Measurements from ENCODE around the gene FHL1. TPM values are rescaled to one million over a fixed set of nuclear protein-coding genes. Genes with fewer than 3 reads are reported as not detected.

The FHL1 gene
- total and polyA plus RNA-seq, 7 donors: 325 to 8,382 (median 6,074) TPM

DNA sequence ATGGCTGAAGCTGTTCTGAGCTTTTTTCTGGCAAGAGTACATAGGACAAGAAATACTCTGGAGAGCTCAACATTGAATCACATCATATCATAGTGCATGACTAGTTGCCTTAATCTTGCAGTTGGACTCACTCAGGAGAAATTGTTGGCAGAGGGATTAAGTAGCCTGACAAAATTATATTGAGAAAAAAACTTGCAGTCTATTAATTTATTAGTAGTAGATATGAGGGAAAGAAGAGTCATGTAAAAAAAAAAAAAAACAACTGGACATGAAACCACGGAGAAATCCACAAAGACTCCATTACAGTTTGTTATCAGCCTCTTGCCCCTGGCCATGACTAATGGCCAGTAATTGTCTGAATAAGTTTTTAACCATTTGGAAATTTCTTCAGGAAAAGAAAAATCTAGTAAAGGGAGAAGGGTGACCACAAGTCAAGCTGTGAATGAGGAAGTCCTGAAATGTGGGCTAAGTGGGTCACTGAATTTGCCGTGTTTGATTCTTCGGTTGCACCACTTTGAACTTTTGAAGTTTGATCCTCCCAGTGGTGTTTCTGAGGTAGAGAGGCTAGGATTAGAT is 45.6 kb downstream of the FHL1 start:
- Histone ChIP-seq H3K27ac (peak overlapping the region; percentile 95), H3K4me1 (peaks cover 36% of the 10 kb centered on the region), H3K9me3 (no peaks in the 10 kb centered on the region), H3K27me3 (ENCODE audit: insufficient read depth in 3 of 3, low read length in 2 of 3) (no peaks in the 10 kb centered on the region), H3K4me3 (peak overlapping the region; percentile 56), H3K36me3 (ENCODE audit: insufficient read depth in 1 of 2, low read depth in 1 of 2) (peaks cover 0 to 6% of the 10 kb centered on the region in 2 donors)
- ATAC-seq (peak; percentile 60 to 73 (median 64)), DNase-seq (no peak)
- intact Hi-C loops (cut with DNase I): no loop called here
- no peak for TF ChIP-seq CTCF (IDR thresholded peaks at IDR 0.05)
- WGBS, 3 donors: 15 to 43% (median 32%) methylated on average over 3 of the region's 3 CpGs

GRCh38 chrX:136193771-136194170 is 46.4 kb downstream of the FHL1 start:
- Histone ChIP-seq H3K27ac (peak overlapping the region; percentile 95), H3K9me3 (no peaks in the 10 kb centered on the region), H3K4me3 (peak overlapping the region; percentile 56), H3K27me3 (ENCODE audit: insufficient read depth in 3 of 3, low read length in 2 of 3) (no peaks in the 10 kb centered on the region), H3K4me1 (peaks cover 31% of the 10 kb centered on the region), H3K36me3 (ENCODE audit: insufficient read depth in 1 of 2, low read depth in 1 of 2) (peaks cover 0 to 15% of the 10 kb centered on the region in 2 donors)
- intact Hi-C loops (cut with DNase I): no loop called here
- WGBS, 3 donors: 8 to 27% (median 12%) methylated on average over 4 of the region's 4 CpGs
- TF ChIP-seq CTCF (IDR thresholded peaks at IDR 0.05): no peak
- DNase-seq (peak in 1 of 2 donors; percentile 69), ATAC-seq (peak in 3 of 4 donors; percentile 9 to 33 (median 15))

DNA sequence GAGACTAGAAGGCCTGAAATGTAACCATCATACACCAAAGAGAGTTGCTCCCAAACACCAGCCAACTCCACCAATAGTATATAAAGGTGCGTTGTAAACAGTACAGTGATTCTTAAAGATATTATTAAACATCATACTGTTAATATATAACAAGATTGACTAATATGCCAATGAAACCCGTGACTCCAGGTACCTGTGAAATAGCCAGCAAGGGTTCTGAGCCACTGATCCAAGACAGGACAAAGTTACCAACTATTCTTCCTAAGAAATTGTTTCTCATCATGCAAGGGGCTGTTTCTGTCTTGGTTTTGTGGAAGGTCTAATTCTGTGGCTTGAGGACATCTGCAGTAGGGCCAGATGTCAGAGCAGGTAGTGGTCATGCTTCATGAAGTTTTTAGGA is 47.2 kb downstream of the FHL1 start:
- no peaks in the 10 kb centered on the region for H3K9me3 ChIP-seq
- intact Hi-C loops (cut with DNase I): no loop called here
- ATAC-seq (no peak), DNase-seq (no peak)
- no peak for TF ChIP-seq CTCF (IDR thresholded peaks at IDR 0.05)
- H3K4me1 ChIP-seq: peaks cover 30% of the 10 kb centered on the region
- WGBS, 3 donors: 65 to 100% (median 78%) methylated on average over 2 of the region's 2 CpGs
- peak overlapping the region; percentile 95 for H3K27ac ChIP-seq
- peaks cover 0 to 22% of the 10 kb centered on the region in 2 donors for H3K36me3 ChIP-seq (ENCODE audit: insufficient read depth in 1 of 2, low read depth in 1 of 2)
- H3K4me3 ChIP-seq: peak overlapping the region; percentile 56
- no peaks in the 10 kb centered on the region for H3K27me3 ChIP-seq (ENCODE audit: insufficient read depth in 3 of 3, low read length in 2 of 3)

GRCh38 chrX:136195247-136195646 is 47.9 kb downstream of the FHL1 start:
- H3K4me3 ChIP-seq: peak overlapping the region; percentile 74
- WGBS, 3 donors: 22 to 36% (median 35%) methylated on average over 4 of the region's 4 CpGs
- peak overlapping the region; percentile 95 for H3K27ac ChIP-seq
- H3K9me3 ChIP-seq: no peaks in the 10 kb centered on the region
- H3K4me1 ChIP-seq: peaks cover 25% of the 10 kb centered on the region
- no peak for ATAC-seq
- H3K36me3 ChIP-seq (ENCODE audit: insufficient read depth in 1 of 2, low read depth in 1 of 2): peaks cover 0 to 23% of the 10 kb centered on the region in 2 donors
- no peak for DNase-seq
- no peaks in the 10 kb centered on the region for H3K27me3 ChIP-seq (ENCODE audit: insufficient read depth in 3 of 3, low read length in 2 of 3)
- intact Hi-C loops (cut with DNase I): no loop called here
- no peak for TF ChIP-seq CTCF (IDR thresholded peaks at IDR 0.05)

GRCh38 chrX:136196691-136197155 is 49.4 kb downstream of the FHL1 start:
- peak; percentile 54 to 70 (median 64) for ATAC-seq
- H3K4me3 ChIP-seq: peak overlapping the region; percentile 74
- peaks cover 15% of the 10 kb centered on the region for H3K4me1 ChIP-seq
- H3K27me3 ChIP-seq (ENCODE audit: insufficient read depth in 3 of 3, low read length in 2 of 3): no peaks in the 10 kb centered on the region
- H3K9me3 ChIP-seq: no peaks in the 10 kb centered on the region
- 20 to 36% (median 21%) methylated on average over 7 of the region's 7 CpGs for WGBS, 3 donors
- peak overlapping the region; percentile 95 for H3K27ac ChIP-seq
- peaks cover 0 to 32% of the 10 kb centered on the region in 2 donors for H3K36me3 ChIP-seq (ENCODE audit: insufficient read depth in 1 of 2, low read depth in 1 of 2)
- TF ChIP-seq CTCF (IDR thresholded peaks at IDR 0.05): no peak
- intact Hi-C loops (cut with DNase I): no loop called here
- DNase-seq: no peak
